B cell (primary cell): ENCODE measurements around the gene CCNI. TPM values are rescaled to one million over a fixed set of nuclear protein-coding genes. Genes with fewer than 3 reads are reported as not detected.

Experiments used
- ATAC-seq: fragments of 200-7000 bp; cut with Tn5 transposase; one replicate; pipeline ENCODE4 v1.10.0; 2021; ENCODE audit warnings: low read depth, mild to moderate bottlenecking, moderate number of reproducible peaks, moderate library complexity
- CTCF ChIA-PET: fragments of 350-600 bp; sonication (Branson Sonifier 250); formaldehyde crosslinking; loops from one replicate; lab custom pipeline; 2021; ENCODE audit warnings: antibody characterized with exemption, inconsistent platforms; lab: Charles Lee
- POLR2A ChIA-PET: fragments of 350-600 bp; sonication (Branson Sonifier 250); formaldehyde crosslinking; loops from one replicate; lab custom pipeline; 2021; ENCODE audit warnings: antibody characterized with exemption; lab: Charles Lee
- DNase-seq: peaks from one replicate; pipeline ENCODE4 v3.0.0; 2013
- H2AFZ ChIP-seq: 2 replicates; pipeline ENCODE4 v1.6.1; 2012; ENCODE audit warnings: mild to moderate bottlenecking, low read depth, low read length; ENCODE audit not compliant: insufficient read depth, poor library complexity, severe bottlenecking
- H3K27ac ChIP-seq, 2 donors: 1 replicate in 1 of 2; 2 replicates in 1 of 2; pipeline ENCODE4 v1.5.1; 2012 to 2013; ENCODE audit warnings: low read length in 2 of 2, mild to moderate bottlenecking in 2 of 2, moderate library complexity in 1 of 2
- H3K27me3 ChIP-seq, 4 experiments: fragments of 200-600 bp in 1 of 4; sonication (generic) in 1 of 4; replicated peaks in 1 of 4; 1 replicate in 2 of 4; 2 replicates in 2 of 4; pipeline versions ENCODE4 v1.6.1 to v1.7.0; 2013 to 2016; ENCODE audit warnings: low read length in 3 of 4, mild to moderate bottlenecking in 2 of 4, mixed read lengths in 1 of 4, moderate library complexity in 1 of 4; ENCODE audit not compliant: insufficient read depth in 4 of 4, control insufficient read depth in 3 of 4; ENCODE audit errors: control extremely low read depth in 1 of 4
- H3K36me3 ChIP-seq, 2 experiments: replicated peaks in 1 of 2; 1 replicate in 1 of 2; 2 replicates in 1 of 2; pipeline versions ENCODE4 v1.6.1 to v1.7.1; 2013; ENCODE audit warnings: low read length in 1 of 2; ENCODE audit not compliant: insufficient read depth in 2 of 2, control insufficient read depth in 1 of 2; ENCODE audit errors: control extremely low read depth in 1 of 2, extremely low read depth in 1 of 2
- H3K4me1 ChIP-seq, 2 donors: fragments of 200-600 bp in 1 of 2; sonication (generic) in 1 of 2; 1 replicate in 1 of 2; 2 replicates in 1 of 2; pipeline versions ENCODE4 v1.5.1 to v1.6.1; 2013 to 2017; ENCODE audit warnings: low read length in 2 of 2; ENCODE audit not compliant: control insufficient read depth in 2 of 2, insufficient read depth in 2 of 2
- H3K4me2 ChIP-seq: replicated peaks from 2 replicates; pipeline ENCODE3; 2012; ENCODE audit warnings: mild to moderate bottlenecking, low read depth, low read length; ENCODE audit not compliant: poor library complexity, severe bottlenecking
- H3K4me3 ChIP-seq, 5 experiments: fragments of 200-600 bp in 1 of 5; sonication (generic) in 1 of 5; 1 replicate in 3 of 5; 2 replicates in 2 of 5; pipeline versions ENCODE4 v1.5.1 to v1.7.0; 2011 to 2016; ENCODE audit warnings: low read length in 4 of 5, mild to moderate bottlenecking in 4 of 5, low read depth in 2 of 5, control low read depth in 1 of 5, moderate library complexity in 1 of 5; ENCODE audit not compliant: insufficient read depth in 1 of 5; ENCODE audit errors: control extremely low read depth in 1 of 5, extremely low read depth in 1 of 5
- H3K79me2 ChIP-seq: fragments of 200-600 bp; sonication (generic); one replicate; pipeline ENCODE4 v1.6.0; 2016; ENCODE audit warnings: low read length; ENCODE audit not compliant: control insufficient read depth, insufficient read depth
- H3K9ac ChIP-seq: fragments of 200-600 bp; sonication (generic); 2 replicates; pipeline ENCODE4 v1.6.1; 2017; ENCODE audit warnings: mild to moderate bottlenecking, low read length, moderate library complexity
- H3K9me3 ChIP-seq, 3 donors: one replicate each; pipeline versions ENCODE4 v1.6.1 to v1.7.1; 2013; ENCODE audit warnings: low read length in 2 of 3; ENCODE audit not compliant: control insufficient read depth in 2 of 3, insufficient read depth in 1 of 3; ENCODE audit errors: control extremely low read depth in 1 of 3
- H4K20me1 ChIP-seq: 2 replicates; pipeline ENCODE4 v1.6.0; 2012; ENCODE audit warnings: mild to moderate bottlenecking, low read length; ENCODE audit not compliant: insufficient read depth, control insufficient read depth, poor library complexity, severe bottlenecking
- H3K27ac Mint-ChIP-seq: one replicate; pipeline ENCODE4 v1.8.0; 2021; ENCODE audit warnings: mixed read lengths
- H3K27me3 Mint-ChIP-seq: one replicate; pipeline ENCODE4 v1.8.0; 2021; ENCODE audit warnings: mixed read lengths
- H3K4me1 Mint-ChIP-seq: one replicate; pipeline ENCODE4 v1.8.0; 2021; ENCODE audit warnings: mixed read lengths
- H3K4me3 Mint-ChIP-seq: one replicate; pipeline ENCODE4 v1.8.0; 2021; ENCODE audit warnings: mixed read lengths
- H3K9me3 Mint-ChIP-seq: one replicate; pipeline ENCODE4 v1.8.0; 2022; ENCODE audit warnings: mixed read lengths; ENCODE audit not compliant: insufficient read depth
- EZH2 ChIP-seq: IDR thresholded peaks from 2 replicates; pipeline ENCODE4 v1.6.1; 2012; ENCODE audit warnings: borderline replicate concordance, low read depth, mild to moderate bottlenecking, moderate library complexity, low read length; ENCODE audit not compliant: insufficient read depth, poor library complexity, severe bottlenecking
- WGBS: methylation state at CpG from one replicate; pipeline ENCODE4 v1.1.5; 2013; ENCODE audit warnings: missing lambda C conversion rate; ENCODE audit not compliant: insufficient coverage; 5-methylcytosine and 5-hydroxymethylcytosine counted together
- intact Hi-C: fragments of 100-400 bp; cut with micrococcal nuclease; formaldehyde crosslinking; loops from one replicate; pipeline ENCODE4 v1.10.0; 2022
- polyA plus RNA-seq: library from polyadenylated mRNA; depleted of rRNA; stranded (reverse); fragments of >200 nt; gene quantifications from 2 replicates; pipeline ENCODE4 v1.2.3, GENCODE V29; 2012
- total RNA-seq, 2 donors: library from RNA; stranded (reverse); fragments of 120-200 nt in 1 of 2; gene quantifications; 1 replicate in 1 of 2; 2 replicates in 1 of 2; pipeline versions ENCODE4 v1.2.3 to v1.2.4, GENCODE V29; 2013 to 2022
- TF ChIP-seq, protein P1 (sequence below): fragments of 200-600 bp; IDR thresholded peaks from one replicate; pipeline ENCODE4 v1.8.0; 2022; ENCODE audit warnings: antibody characterized with exemption, mild to moderate bottlenecking

CCNI gene
- total and polyA plus RNA-seq, 2 donors (not counting 1 experiment from before 2014, with no cell fraction given) = 95.1 to 314 TPM

DNA sequence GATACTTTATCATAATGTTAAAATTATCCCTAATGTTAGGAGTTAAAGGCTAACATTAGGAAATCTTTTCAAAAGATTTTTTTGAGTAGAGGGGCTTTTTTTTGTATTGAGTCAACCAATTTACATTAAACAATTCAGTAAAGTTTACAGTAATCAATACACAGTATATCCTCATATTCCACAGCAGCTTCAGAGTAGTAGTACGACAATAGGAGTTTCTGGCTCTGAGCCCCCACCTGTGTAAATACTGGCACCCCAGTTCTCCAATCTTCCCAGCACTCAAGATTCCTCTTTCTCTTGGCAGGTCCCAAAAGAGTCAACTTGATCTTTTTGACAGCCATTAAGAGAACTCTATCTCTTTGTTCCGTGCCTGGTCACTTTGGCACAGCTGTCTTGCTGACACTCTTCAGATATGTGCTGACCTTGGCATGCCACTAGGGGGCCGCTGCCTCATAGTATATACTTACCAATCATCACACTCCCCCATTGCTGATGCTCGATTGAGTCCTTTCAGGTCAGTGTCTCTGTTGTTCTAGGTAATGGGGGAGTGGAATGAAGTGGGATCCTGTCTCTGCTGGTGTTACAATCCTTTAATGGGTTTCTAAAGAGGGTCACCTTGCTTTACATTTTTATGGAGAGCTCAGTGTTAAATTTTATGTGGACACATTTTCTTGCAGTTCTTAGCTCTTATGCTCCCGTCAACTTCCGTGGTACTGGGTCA is 19.5 kb upstream of the CCNI start:
- no peak overlapping the region for H3K4me3 Mint-ChIP-seq
- peak overlapping the region; percentile 48 for H2AFZ ChIP-seq
- peaks cover 8% of the 10 kb centered on the region for H3K79me2 ChIP-seq
- H3K27ac ChIP-seq = no peak overlapping the region
- ATAC-seq = peak; percentile 99
- peaks cover 0 to 2% (median 0%) of the 10 kb centered on the region in 3 donors for H3K9me3 ChIP-seq
- H3K4me1 Mint-ChIP-seq = peaks cover 23% of the 10 kb centered on the region
- no peaks in the 10 kb centered on the region for H3K9me3 Mint-ChIP-seq
- CTCF ChIA-PET = interaction anchor here (0.6 to 14.9 kb wide), 32 partner anchors 10 to 677 kb away, joined by 3 to 444 read pairs (median 5); partner anchors contain the start of genes CCNG2 and CCNI
- no peaks in the 10 kb centered on the region for H3K27me3 Mint-ChIP-seq
- no peak for TF ChIP-seq EZH2
- TF ChIP-seq, protein P1, sequence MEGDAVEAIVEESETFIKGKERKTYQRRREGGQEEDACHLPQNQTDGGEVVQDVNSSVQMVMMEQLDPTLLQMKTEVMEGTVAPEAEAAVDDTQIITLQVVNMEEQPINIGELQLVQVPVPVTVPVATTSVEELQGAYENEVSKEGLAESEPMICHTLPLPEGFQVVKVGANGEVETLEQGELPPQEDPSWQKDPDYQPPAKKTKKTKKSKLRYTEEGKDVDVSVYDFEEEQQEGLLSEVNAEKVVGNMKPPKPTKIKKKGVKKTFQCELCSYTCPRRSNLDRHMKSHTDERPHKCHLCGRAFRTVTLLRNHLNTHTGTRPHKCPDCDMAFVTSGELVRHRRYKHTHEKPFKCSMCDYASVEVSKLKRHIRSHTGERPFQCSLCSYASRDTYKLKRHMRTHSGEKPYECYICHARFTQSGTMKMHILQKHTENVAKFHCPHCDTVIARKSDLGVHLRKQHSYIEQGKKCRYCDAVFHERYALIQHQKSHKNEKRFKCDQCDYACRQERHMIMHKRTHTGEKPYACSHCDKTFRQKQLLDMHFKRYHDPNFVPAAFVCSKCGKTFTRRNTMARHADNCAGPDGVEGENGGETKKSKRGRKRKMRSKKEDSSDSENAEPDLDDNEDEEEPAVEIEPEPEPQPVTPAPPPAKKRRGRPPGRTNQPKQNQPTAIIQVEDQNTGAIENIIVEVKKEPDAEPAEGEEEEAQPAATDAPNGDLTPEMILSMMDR = peak; percentile 95
- H3K4me1 ChIP-seq = peaks cover 21 to 25% of the 10 kb centered on the region in 2 donors
- no peak overlapping the region for H3K9ac ChIP-seq
- H3K27me3 ChIP-seq = no peaks in the 10 kb centered on the region
- DNase-seq = peak; percentile 81
- POLR2A ChIA-PET = interaction anchor here (0.6 to 1.5 kb wide), 6 partner anchors 19 to 108 kb away, joined by 3 to 6 read pairs (median 4); no protein-coding TSS in a partner anchor
- H3K36me3 ChIP-seq = no peaks in the 10 kb centered on the region
- no peak overlapping the region for H3K4me3 ChIP-seq
- H3K4me2 ChIP-seq = peak overlapping the region; percentile 17
- H3K27ac Mint-ChIP-seq = no peak overlapping the region
- intact Hi-C loops = loop anchor here (1.0 to 2.0 kb wide), 4 partner anchors 19 to 108 kb away; no protein-coding TSS in a partner anchor
- no peaks in the 10 kb centered on the region for H4K20me1 ChIP-seq
- 64% methylated on average over 4 of the region's 6 CpGs for WGBS

DNA sequence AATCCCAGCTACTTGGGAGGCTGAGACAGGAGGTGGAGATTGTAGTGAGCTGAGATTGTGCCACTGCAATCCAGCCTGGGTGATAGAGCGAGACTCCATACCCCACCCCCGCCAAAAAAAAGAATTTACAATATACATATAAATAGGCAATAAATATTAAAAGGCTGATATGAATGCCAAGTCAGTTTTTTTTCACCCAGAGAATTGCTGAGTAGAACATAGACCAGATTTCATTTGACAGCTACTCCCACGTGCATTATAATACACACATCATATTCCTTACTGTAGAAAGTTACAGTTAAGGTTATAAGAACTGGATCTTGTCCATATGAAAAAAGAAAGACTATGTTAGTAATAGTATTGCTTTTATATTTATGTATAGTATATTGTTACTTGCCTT is 18.7 kb upstream of the CCNI start:
- Mint-ChIP-seq H3K4me1 (peaks cover 20% of the 10 kb centered on the region), H3K9me3 (no peaks in the 10 kb centered on the region), H3K4me3 (no peak overlapping the region), H3K27ac (no peak overlapping the region), H3K27me3 (no peaks in the 10 kb centered on the region)
- Histone ChIP-seq H3K79me2 (peaks cover 9% of the 10 kb centered on the region), H2AFZ (no peak overlapping the region), H3K9ac (no peak overlapping the region), H3K9me3 (peaks cover 0 to 2% (median 0%) of the 10 kb centered on the region in 3 donors), H3K27ac (no peak overlapping the region), H3K36me3 (no peaks in the 10 kb centered on the region), H3K27me3 (no peaks in the 10 kb centered on the region), H3K4me2 (no peak overlapping the region), H3K4me3 (no peak overlapping the region), H3K4me1 (peaks cover 21 to 23% of the 10 kb centered on the region in 2 donors), H4K20me1 (no peaks in the 10 kb centered on the region)
- TF ChIP-seq, protein P1 = no peak
- TF ChIP-seq EZH2 = no peak
- DNase-seq (no peak), ATAC-seq (no peak)
- intact Hi-C loops = loop anchor here (2.0 kb wide), 1 partner anchor 100 kb away; no protein-coding TSS in a partner anchor
- POLR2A ChIA-PET = interaction anchor here (1.2 kb wide), 1 partner anchor 18 kb away, joined by 3 read pairs; no protein-coding TSS in a partner anchor
- CTCF ChIA-PET = interaction anchor here (0.8 to 14.9 kb wide), 16 partner anchors 11 to 108 kb away, joined by 3 to 444 read pairs (median 14); partner anchors contain the start of gene CCNG2
- no CpG with 5 or more reads among the region's 3 CpGs for WGBS
